HepG2 (cell line): ENCODE measurements around the gene SRSF6. TPM values are rescaled to one million over a fixed set of nuclear protein-coding genes. Genes with fewer than 3 reads are reported as not detected.

Experiments used
- ARNT2 ChIP-seq: sonication (generic); formaldehyde crosslinking; IDR thresholded peaks from 2 replicates; pipeline ENCODE4 v1.8.0; 2022; ENCODE audit warnings: mild to moderate bottlenecking, low read depth, missing genetic modification reagents, moderate library complexity
- DMTF1 ChIP-seq: sonication (generic); formaldehyde crosslinking; IDR thresholded peaks from 2 replicates; pipeline ENCODE4 v1.4.0; 2020; ENCODE audit warnings: mild to moderate bottlenecking, missing genetic modification reagents
- KDM5A ChIP-seq: fragments of 200-600 bp; sonication (generic); IDR thresholded peaks from 2 replicates; pipeline ENCODE4 v1.7.0; 2018; ENCODE audit warnings: antibody characterized with exemption, mild to moderate bottlenecking, low read length, borderline replicate concordance
- MYC ChIP-seq: sonication (generic); formaldehyde crosslinking; IDR thresholded peaks from 2 replicates; pipeline ENCODE4 v1.9.0; 2021; ENCODE audit warnings: missing genetic modification reagents, borderline replicate concordance
- NFATC3 ChIP-seq: sonication (generic); formaldehyde crosslinking; IDR thresholded peaks from 2 replicates; pipeline ENCODE4 v1.5.1; 2020; ENCODE audit warnings: mild to moderate bottlenecking, missing genetic modification reagents
- PCBP1 ChIP-seq: fragments of 200-400 bp; formaldehyde crosslinking; IDR thresholded peaks from 2 replicates; pipeline ENCODE4 v1.6.1; 2017; ENCODE audit warnings: mild to moderate bottlenecking, low read depth, low read length, borderline replicate concordance
- PITX1 ChIP-seq: sonication (generic); formaldehyde crosslinking; IDR thresholded peaks from 2 replicates; pipeline ENCODE4 v1.5.1; 2020; ENCODE audit warnings: mild to moderate bottlenecking, missing genetic modification reagents
- POGZ ChIP-seq: sonication (generic); formaldehyde crosslinking; IDR thresholded peaks from 2 replicates; pipeline ENCODE4 v1.4.0; 2020; ENCODE audit warnings: mild to moderate bottlenecking, missing genetic modification reagents
- POLR2A ChIP-seq, 2 experiments: IDR thresholded peaks; 2 replicates each; pipeline ENCODE4 v1.6.1; 2011; ENCODE audit warnings: low read depth in 2 of 2, low read length in 2 of 2, mild to moderate bottlenecking in 1 of 2, moderate library complexity in 1 of 2; ENCODE audit not compliant: insufficient read depth in 1 of 2
- POLR2AphosphoS2 ChIP-seq: IDR thresholded peaks from 2 replicates; pipeline ENCODE4 v1.6.1; 2011; ENCODE audit warnings: low read depth, low read length, improper control_type of control experiment
- ZBTB49 ChIP-seq: sonication (generic); formaldehyde crosslinking; IDR thresholded peaks from 2 replicates; pipeline ENCODE4 v1.4.0; 2020; ENCODE audit warnings: missing genetic modification reagents, borderline replicate concordance
- ZMYM4 ChIP-seq: sonication (generic); formaldehyde crosslinking; IDR thresholded peaks from 2 replicates; pipeline ENCODE4 v1.8.1; 2023; ENCODE audit warnings: mild to moderate bottlenecking, missing genetic modification reagents
- ZNF296 ChIP-seq: sonication (generic); formaldehyde crosslinking; conservative IDR thresholded peaks from 2 replicates; pipeline ENCODE4 v1.5.0; 2020; ENCODE audit warnings: mild to moderate bottlenecking, missing genetic modification reagents
- ZNF367 ChIP-seq: sonication (generic); formaldehyde crosslinking; IDR thresholded peaks from 2 replicates; pipeline ENCODE4 v1.4.0; 2020; ENCODE audit warnings: missing genetic modification reagents, borderline replicate concordance
- ZNF383 ChIP-seq: sonication (generic); formaldehyde crosslinking; IDR thresholded peaks from 2 replicates; pipeline ENCODE4 v1.4.0; 2020; ENCODE audit warnings: missing genetic modification reagents, mild to moderate bottlenecking, borderline replicate concordance
- ZNF589 ChIP-seq: sonication (generic); formaldehyde crosslinking; conservative IDR thresholded peaks from 2 replicates; pipeline ENCODE4 v1.8.0; 2022; ENCODE audit warnings: mild to moderate bottlenecking, moderate library complexity, missing genetic modification reagents
- ZNF772 ChIP-seq: sonication (generic); formaldehyde crosslinking; IDR thresholded peaks from 2 replicates; pipeline ENCODE4 v1.5.0; 2020; ENCODE audit warnings: mild to moderate bottlenecking, missing genetic modification reagents
- polyA plus RNA-seq, 8 experiments: library from polyadenylated mRNA; depleted of rRNA in 3 of 8; stranded (reverse) in 7 of 8; unstranded in 1 of 8; fragments of >200 nt; fragmentation: Illumina TruSeq in 4 of 8; extraction: Trizol in 4 of 8; gene quantifications; 2 replicates each; pipeline versions ENCODE4 v1.2.1 to v1.2.3, GENCODE V29; 2011 to 2016; ENCODE audit warnings: low read depth in 4 of 8, missing spikeins in 1 of 8, mixed read lengths in 1 of 8; ENCODE audit not compliant: insufficient read depth in 1 of 8
- total RNA-seq, 5 experiments: library from RNA; depleted of rRNA; stranded (reverse); fragments of >200 nt; fragmentation: Illumina TruSeq; extraction: Trizol; gene quantifications; 2 replicates each; pipeline ENCODE4 v1.2.3, GENCODE V29; 2016; ENCODE audit warnings: low read depth in 1 of 5
- TF ChIP-seq, protein P1 (sequence below): sonication (generic); formaldehyde crosslinking; IDR thresholded peaks from 2 replicates; pipeline ENCODE4 v1.5.1; 2020; ENCODE audit warnings: missing genetic modification reagents, mild to moderate bottlenecking, borderline replicate concordance
- TF ChIP-seq, protein P2 (sequence below): sonication (generic); formaldehyde crosslinking; IDR thresholded peaks from 2 replicates; pipeline ENCODE4 v1.4.0; 2020; ENCODE audit warnings: missing genetic modification reagents

SRSF6 gene
- total and polyA plus RNA-seq, 2 of the 13 experiments (the other 11 are each of a cell fraction or from before 2014, with no cell fraction given), result 156 to 194 TPM

DNA sequence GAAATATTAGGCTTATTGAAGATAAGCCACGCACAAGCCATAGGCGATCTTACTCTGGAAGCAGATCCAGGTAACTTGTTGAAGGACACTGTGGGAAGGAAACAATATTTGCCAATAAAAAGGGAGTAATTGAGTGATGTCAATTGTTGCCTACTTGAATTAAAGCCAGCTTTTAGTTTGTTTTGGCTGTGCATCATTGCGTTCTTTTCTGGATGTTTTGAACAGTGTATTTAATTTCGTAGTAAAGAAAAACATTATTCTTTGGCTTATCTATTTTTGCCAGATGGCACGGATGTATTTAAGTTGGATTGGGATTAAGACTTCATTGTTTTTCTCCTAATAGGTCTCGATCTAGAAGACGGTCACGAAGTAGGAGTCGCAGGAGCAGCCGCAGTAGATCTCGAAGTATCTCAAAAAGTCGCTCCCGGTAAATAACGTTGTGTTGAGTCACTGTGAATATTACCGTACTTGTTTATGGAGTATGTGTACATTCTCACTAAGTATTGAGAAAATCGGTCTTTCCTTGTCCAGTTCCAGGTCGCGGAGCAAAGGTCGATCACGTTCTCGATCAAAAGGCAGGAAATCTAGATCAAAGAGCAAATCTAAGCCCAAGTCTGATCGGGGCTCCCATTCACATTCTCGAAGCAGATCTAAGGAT is 2.6 kb downstream of the SRSF6 start (continued):
- TF ChIP-seq DMTF1 (no peak), ZNF772 (no peak), ZNF589 (no peak), POLR2A (IDR thresholded peaks at IDR 0.05; ENCODE audit: insufficient read depth in 1 of 2, low read depth in 2 of 2, low read length in 2 of 2) (peak; percentile 19 to 33; a peak in 1 of 4 replicates), ZNF367 (CRISPR knock-in tag) (no peak), PITX1 (CRISPR knock-in tag) (no peak), POLR2AphosphoS2 (0 out of 2 replicates have a peak, but pooled peaks have one; percentile 1), ZNF383 (CRISPR knock-in tag) (no peak), ARNT2 (CRISPR knock-in tag) (0 out of 2 replicates have a peak, but pooled peaks have one; percentile 29), KDM5A (no peak), ZBTB49 (CRISPR knock-in tag) (no peak), ZNF296 (CRISPR knock-in tag) (no peak), ZMYM4 (CRISPR knock-in tag) (peak; percentile 71), PCBP1 (no peak), POGZ (CRISPR knock-in tag) (peak; percentile 63; the same call in 1 of the 2 replicates), MYC (CRISPR knock-in tag) (no peak), NFATC3 (CRISPR knock-in tag) (no peak)
- TF ChIP-seq, protein P1, sequence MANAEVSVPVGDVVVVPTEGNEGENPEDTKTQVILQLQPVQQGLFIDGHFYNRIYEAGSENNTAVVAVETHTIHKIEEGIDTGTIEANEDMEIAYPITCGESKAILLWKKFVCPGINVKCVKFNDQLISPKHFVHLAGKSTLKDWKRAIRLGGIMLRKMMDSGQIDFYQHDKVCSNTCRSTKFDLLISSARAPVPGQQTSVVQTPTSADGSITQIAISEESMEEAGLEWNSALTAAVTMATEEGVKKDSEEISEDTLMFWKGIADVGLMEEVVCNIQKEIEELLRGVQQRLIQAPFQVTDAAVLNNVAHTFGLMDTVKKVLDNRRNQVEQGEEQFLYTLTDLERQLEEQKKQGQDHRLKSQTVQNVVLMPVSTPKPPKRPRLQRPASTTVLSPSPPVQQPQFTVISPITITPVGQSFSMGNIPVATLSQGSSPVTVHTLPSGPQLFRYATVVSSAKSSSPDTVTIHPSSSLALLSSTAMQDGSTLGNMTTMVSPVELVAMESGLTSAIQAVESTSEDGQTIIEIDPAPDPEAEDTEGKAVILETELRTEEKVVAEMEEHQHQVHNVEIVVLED (CRISPR knock-in tag), result no peak
- TF ChIP-seq, protein P2, sequence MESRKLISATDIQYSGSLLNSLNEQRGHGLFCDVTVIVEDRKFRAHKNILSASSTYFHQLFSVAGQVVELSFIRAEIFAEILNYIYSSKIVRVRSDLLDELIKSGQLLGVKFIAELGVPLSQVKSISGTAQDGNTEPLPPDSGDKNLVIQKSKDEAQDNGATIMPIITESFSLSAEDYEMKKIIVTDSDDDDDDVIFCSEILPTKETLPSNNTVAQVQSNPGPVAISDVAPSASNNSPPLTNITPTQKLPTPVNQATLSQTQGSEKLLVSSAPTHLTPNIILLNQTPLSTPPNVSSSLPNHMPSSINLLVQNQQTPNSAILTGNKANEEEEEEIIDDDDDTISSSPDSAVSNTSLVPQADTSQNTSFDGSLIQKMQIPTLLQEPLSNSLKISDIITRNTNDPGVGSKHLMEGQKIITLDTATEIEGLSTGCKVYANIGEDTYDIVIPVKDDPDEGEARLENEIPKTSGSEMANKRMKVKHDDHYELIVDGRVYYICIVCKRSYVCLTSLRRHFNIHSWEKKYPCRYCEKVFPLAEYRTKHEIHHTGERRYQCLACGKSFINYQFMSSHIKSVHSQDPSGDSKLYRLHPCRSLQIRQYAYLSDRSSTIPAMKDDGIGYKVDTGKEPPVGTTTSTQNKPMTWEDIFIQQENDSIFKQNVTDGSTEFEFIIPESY, result no peak; the same call in 1 of the 2 replicates
